Activated CD4-positive, alpha-beta memory T cell treated with anti-CD3 and anti-CD28 coated beads for 36 hours (primary cell): ENCODE data around the gene MAN1A1. TPM values are rescaled to one million over a fixed set of nuclear protein-coding genes. Genes with fewer than 3 reads are reported as not detected.

Source experiments
- CTCF ChIA-PET: fragments of 350-600 bp; sonication (Branson Sonifier 250); formaldehyde crosslinking; loops from one replicate; lab custom pipeline; 2021; ENCODE audit warnings: antibody characterized with exemption, inconsistent platforms; lab: Charles Lee
- POLR2A ChIA-PET: fragments of 350-600 bp; sonication (Branson Sonifier 250); formaldehyde crosslinking; loops from one replicate; lab custom pipeline; 2021; ENCODE audit warnings: antibody characterized with exemption; lab: Charles Lee
- DNase-seq: peaks from one replicate; pipeline ENCODE4 v3.0.0-alpha.2; 2020
- H3K27ac Mint-ChIP-seq: one replicate; pipeline ENCODE4 v1.8.0; 2021; ENCODE audit warnings: mixed read lengths
- H3K27me3 Mint-ChIP-seq: one replicate; pipeline ENCODE4 v1.8.0; 2021; ENCODE audit warnings: mixed read lengths
- H3K36me3 Mint-ChIP-seq: one replicate; pipeline ENCODE4 v1.8.0; 2021; ENCODE audit warnings: mixed read lengths
- H3K4me1 Mint-ChIP-seq: one replicate; pipeline ENCODE4 v1.8.0; 2021; ENCODE audit warnings: low read depth, mixed read lengths
- H3K4me3 Mint-ChIP-seq: one replicate; pipeline ENCODE4 v1.8.0; 2021; ENCODE audit warnings: mild to moderate bottlenecking, mixed read lengths
- H3K9me3 Mint-ChIP-seq: one replicate; pipeline ENCODE4 v1.8.0; 2021; ENCODE audit warnings: mixed read lengths
- intact Hi-C: fragments of 100-400 bp; cut with micrococcal nuclease; formaldehyde crosslinking; loops from one replicate; pipeline ENCODE4 v1.15.1; 2023
- total RNA-seq, 2 experiments: library from RNA; stranded (reverse); gene quantifications; one replicate each; pipeline ENCODE4 v1.2.3, GENCODE V29; 2021

Gene MAN1A1
- total RNA-seq, 2 experiments from 2014 or later = 21.8 to 23.9 TPM

DNA sequence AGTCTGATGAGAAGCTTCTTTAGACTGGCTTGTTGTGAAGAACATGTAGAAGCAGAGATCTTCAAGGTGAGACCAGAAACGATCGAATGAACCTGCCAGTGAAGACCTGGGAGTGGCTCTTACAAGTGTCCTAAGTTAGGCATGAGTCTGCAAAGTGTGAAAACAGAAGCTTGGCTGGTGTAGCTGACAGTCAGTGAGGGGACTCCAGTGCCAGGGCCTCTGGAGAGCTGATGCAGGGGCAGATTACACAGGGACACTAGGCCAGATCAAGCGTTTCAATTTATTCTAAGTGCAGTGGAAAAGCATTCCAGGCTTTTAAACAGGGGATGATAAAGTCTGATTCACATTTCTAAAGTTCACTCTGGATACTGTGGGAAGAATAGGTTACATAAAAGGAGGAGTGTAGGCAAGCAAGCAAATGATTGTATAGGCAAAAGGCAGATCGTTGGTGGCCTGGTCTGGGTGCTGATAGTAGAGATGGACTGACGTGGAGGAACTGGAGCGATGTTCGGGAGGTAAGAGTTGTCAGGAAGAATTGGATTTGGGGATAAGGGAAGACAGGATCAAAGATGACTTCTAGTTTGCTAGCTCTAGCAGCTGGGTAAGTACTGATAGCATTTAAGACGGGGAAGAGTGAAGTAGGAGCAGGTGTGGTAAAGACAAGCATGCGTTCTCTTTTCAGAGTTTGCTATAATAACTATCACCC, 133.5 kb downstream of the MAN1A1 start:
- no peak for DNase-seq
- H3K4me3 Mint-ChIP-seq = no peak overlapping the region
- H3K4me1 Mint-ChIP-seq = no peaks in the 10 kb centered on the region
- ChIA-PET POLR2A (no interaction called here), CTCF (no interaction called here)
- intact Hi-C loops = no loop called here
- H3K9me3 Mint-ChIP-seq = no peaks in the 10 kb centered on the region
- no peaks in the 10 kb centered on the region for H3K27me3 Mint-ChIP-seq
- no peaks in the 10 kb centered on the region for H3K36me3 Mint-ChIP-seq
- no peak overlapping the region for H3K27ac Mint-ChIP-seq

DNA sequence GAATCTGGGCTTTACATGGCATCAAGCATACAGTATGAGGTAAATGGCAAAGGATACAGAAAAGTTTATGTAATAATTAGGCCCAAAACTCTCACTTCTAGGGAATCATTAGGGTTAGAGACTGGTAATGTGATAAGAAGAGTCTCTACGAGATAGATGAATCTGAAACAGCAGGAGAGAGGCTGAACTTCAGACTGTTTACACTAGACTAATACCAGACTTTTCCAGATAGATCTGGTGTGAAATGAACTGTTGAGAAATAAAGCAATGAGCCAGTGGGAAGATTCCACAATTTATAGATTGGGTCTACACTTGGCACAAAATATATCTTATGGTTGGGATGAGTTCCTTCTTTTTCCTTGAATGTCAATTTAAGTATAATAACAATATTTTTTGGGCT, 134.3 kb downstream of the MAN1A1 start:
- no peaks in the 10 kb centered on the region for H3K36me3 Mint-ChIP-seq
- no peaks in the 10 kb centered on the region for H3K27me3 Mint-ChIP-seq
- H3K27ac Mint-ChIP-seq = no peak overlapping the region
- ChIA-PET POLR2A (no interaction called here), CTCF (no interaction called here)
- no peak overlapping the region for H3K4me3 Mint-ChIP-seq
- H3K4me1 Mint-ChIP-seq = no peaks in the 10 kb centered on the region
- DNase-seq = no peak
- intact Hi-C loops = no loop called here
- H3K9me3 Mint-ChIP-seq = no peaks in the 10 kb centered on the region

DNA sequence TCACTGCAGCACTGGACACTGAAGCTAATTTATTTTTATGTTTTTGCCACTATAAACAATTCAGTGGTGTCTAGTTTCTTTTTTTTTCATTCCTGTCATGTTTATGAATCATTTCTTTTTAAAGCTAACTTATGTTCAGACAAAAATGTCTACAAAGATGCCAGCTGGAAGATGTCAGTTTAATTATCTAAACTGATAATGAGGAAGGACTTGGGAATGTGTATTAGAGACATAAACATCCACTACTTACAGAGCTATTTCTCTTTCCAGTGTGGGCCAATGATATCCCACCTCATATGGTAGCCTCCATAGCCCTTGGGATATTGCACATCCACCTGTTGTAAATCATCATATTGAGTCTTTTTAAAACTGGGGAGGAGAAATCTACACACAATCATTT, 139.0 kb downstream of the MAN1A1 start:
- Mint-ChIP-seq H3K27me3 (no peaks in the 10 kb centered on the region), H3K4me3 (no peak overlapping the region), H3K4me1 (peaks cover 3% of the 10 kb centered on the region), H3K9me3 (no peaks in the 10 kb centered on the region), H3K36me3 (peaks cover 3% of the 10 kb centered on the region), H3K27ac (no peak overlapping the region)
- intact Hi-C loops = no loop called here
- no peak for DNase-seq
- POLR2A ChIA-PET = no interaction called here
- CTCF ChIA-PET = interaction anchor here (0.6 to 0.8 kb wide), 2 partner anchors 12 to 17 kb away, joined by 3 read pairs; no protein-coding TSS in a partner anchor

DNA sequence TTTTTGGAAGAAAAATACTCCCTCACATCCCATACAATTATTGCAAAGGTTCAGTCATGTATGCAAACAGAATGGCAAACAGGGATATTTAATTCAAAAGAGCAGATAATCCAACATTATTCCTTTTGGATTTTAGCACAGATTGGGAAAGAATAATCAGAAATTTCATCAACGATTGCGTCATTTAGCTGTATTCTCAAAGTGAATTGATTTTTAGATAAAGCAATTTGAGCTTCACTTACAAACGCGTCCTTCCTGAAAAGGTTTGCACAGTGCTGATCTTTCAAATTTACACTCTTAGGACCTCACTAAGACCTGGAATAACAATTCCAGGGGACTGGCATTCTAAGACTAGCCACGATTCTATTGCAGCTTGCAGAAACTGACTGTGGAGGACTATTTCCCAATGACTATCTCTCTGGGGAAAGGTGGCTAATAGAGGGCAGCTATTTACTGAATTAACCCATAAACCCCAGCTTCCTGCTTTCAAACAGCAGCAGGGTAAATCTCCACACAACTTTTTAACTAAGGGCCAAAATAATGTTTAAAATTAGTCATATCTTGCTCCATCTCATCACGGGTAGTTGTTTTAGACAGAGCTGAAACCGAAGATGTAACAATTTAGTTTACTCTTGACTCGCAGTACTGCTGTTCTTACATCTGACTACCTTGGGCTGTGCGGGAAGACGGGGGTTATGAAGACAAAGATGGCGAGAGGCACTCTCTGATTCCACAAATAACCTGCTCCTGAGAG, 139.9 kb downstream of the MAN1A1 start:
- ChIA-PET CTCF (interaction anchor here (0.6 to 1.4 kb wide), 2 partner anchors 16 to 80 kb away, joined by 3 to 4 read pairs; no protein-coding TSS in a partner anchor), POLR2A (interaction anchor here (0.6 kb wide), 1 partner anchor 10 kb away, joined by 3 read pairs; no protein-coding TSS in a partner anchor)
- H3K27ac Mint-ChIP-seq = no peak overlapping the region
- peaks cover 4% of the 10 kb centered on the region for H3K36me3 Mint-ChIP-seq
- H3K9me3 Mint-ChIP-seq = no peaks in the 10 kb centered on the region
- H3K27me3 Mint-ChIP-seq = no peaks in the 10 kb centered on the region
- no peak for DNase-seq
- H3K4me3 Mint-ChIP-seq = no peak overlapping the region
- peaks cover 3% of the 10 kb centered on the region for H3K4me1 Mint-ChIP-seq
- intact Hi-C loops = no loop called here

DNA sequence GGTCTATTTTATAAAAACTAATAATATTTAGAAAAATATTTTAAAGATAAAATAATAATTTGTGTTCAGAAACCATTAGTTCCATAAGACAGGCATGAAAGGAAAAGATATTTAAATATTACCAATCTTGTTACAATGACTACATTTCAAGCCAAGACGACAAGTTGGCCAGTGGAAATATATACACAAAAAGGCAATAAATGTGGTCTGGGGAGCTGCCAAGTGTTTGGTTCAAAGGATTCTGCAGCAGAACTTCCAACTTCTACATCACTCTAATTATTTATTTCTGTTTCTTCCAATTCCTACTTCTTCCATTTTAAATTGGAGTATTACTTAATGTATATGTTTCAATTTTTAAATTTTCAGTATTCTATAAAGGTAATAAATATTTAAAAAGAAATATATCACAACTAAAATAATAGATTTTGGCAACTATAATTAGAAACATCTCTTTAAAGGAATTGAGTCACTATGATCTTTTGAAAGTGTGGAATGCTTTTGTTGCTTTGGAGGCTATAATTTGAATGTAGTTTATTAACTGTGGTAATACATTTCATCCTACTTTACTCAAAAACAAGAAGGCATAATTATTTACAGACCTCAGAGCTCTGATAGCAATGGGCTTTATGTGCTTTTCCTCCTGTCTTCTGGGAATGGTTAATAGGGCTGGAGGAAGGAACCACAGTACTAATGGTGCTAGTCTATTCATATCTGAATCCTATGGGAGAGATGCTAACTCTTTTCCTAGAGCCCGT, 141.4 kb downstream of the MAN1A1 start:
- POLR2A ChIA-PET = no interaction called here
- CTCF ChIA-PET = interaction anchor here (1.4 kb wide), 1 partner anchor 78 kb away, joined by 4 read pairs; no protein-coding TSS in a partner anchor
- Mint-ChIP-seq H3K9me3 (no peaks in the 10 kb centered on the region), H3K36me3 (peaks cover 10% of the 10 kb centered on the region), H3K27ac (no peak overlapping the region), H3K4me1 (peaks cover 3% of the 10 kb centered on the region), H3K27me3 (no peaks in the 10 kb centered on the region), H3K4me3 (no peak overlapping the region)
- DNase-seq = no peak
- intact Hi-C loops = no loop called here

GRCh38 chr6:119207327-119207726, 142.2 kb downstream of the MAN1A1 start:
- POLR2A ChIA-PET = no interaction called here
- Mint-ChIP-seq H3K4me1 (peaks cover 3% of the 10 kb centered on the region), H3K36me3 (peaks cover 15% of the 10 kb centered on the region), H3K9me3 (no peaks in the 10 kb centered on the region), H3K27ac (no peak overlapping the region), H3K27me3 (no peaks in the 10 kb centered on the region), H3K4me3 (no peak overlapping the region)
- CTCF ChIA-PET = no interaction called here
- DNase-seq = no peak
- intact Hi-C loops = no loop called here

GRCh38 chr6:119205911-119206618, 143.5 kb downstream of the MAN1A1 start:
- DNase-seq = no peak
- H3K4me3 Mint-ChIP-seq = no peak overlapping the region
- H3K27me3 Mint-ChIP-seq = no peaks in the 10 kb centered on the region
- POLR2A ChIA-PET = no interaction called here
- intact Hi-C loops = no loop called here
- CTCF ChIA-PET = interaction anchor here (0.6 kb wide), 1 partner anchor 12 kb away, joined by 3 read pairs; no protein-coding TSS in a partner anchor
- peaks cover 18% of the 10 kb centered on the region for H3K36me3 Mint-ChIP-seq
- no peaks in the 10 kb centered on the region for H3K9me3 Mint-ChIP-seq
- peaks cover 3% of the 10 kb centered on the region for H3K4me1 Mint-ChIP-seq
- H3K27ac Mint-ChIP-seq = no peak overlapping the region

DNA sequence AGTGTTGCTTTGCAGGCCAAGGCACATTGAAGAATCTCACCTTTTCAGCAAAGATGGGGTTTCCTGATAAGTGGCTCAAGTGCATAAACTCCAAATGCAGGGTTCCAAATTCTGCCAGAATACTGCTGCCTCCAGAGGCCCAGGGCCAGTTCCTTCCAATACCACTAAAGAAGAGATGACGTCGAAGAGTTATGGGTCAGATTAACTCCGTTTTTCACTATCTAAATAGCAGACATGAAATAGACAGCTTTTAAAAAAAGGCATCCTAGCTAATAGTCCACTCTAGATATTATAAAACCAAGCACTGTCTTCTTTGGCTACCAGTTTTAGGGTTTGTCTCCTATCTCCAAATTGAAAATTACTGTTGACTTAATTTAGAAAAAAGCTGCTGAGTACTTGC, 144.8 kb downstream of the MAN1A1 start:
- ChIA-PET CTCF (no interaction called here), POLR2A (no interaction called here)
- DNase-seq = no peak
- Mint-ChIP-seq H3K36me3 (peaks cover 24% of the 10 kb centered on the region), H3K4me3 (no peak overlapping the region), H3K9me3 (no peaks in the 10 kb centered on the region), H3K4me1 (peaks cover 3% of the 10 kb centered on the region), H3K27me3 (no peaks in the 10 kb centered on the region), H3K27ac (no peak overlapping the region)
- intact Hi-C loops = no loop called here

DNA sequence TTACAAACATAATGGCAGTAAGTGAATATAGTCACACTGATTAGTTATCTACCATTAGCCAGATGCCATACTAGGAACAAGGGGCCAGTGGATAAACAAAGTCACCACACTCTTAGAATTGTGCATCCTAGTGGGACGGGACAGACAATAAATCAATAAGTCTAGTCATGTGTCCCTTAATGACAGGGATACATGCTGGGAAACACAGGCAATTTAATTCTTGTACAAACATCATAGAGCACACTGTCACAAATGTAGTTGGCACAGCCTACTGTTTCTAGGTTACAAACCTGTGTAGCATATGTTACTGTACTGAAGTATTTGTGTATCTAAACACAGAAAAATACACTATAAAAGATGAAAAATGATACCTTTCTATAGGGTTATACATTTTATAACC, 148.1 kb downstream of the MAN1A1 start:
- ChIA-PET POLR2A (interaction anchor here (0.5 kb wide), 1 partner anchor 10 kb away, joined by 3 read pairs; no protein-coding TSS in a partner anchor), CTCF (no interaction called here)
- no peak for DNase-seq
- intact Hi-C loops = no loop called here
- H3K36me3 Mint-ChIP-seq = peaks cover 31% of the 10 kb centered on the region
- H3K9me3 Mint-ChIP-seq = no peaks in the 10 kb centered on the region
- H3K27ac Mint-ChIP-seq = no peak overlapping the region
- H3K4me1 Mint-ChIP-seq = peaks cover 3% of the 10 kb centered on the region
- H3K4me3 Mint-ChIP-seq = no peak overlapping the region
- no peaks in the 10 kb centered on the region for H3K27me3 Mint-ChIP-seq

GRCh38 chr6:119200512-119201175, 148.9 kb downstream of the MAN1A1 start:
- ChIA-PET CTCF (no interaction called here), POLR2A (interaction anchor here (0.5 kb wide), 1 partner anchor 11 kb away, joined by 3 read pairs; no protein-coding TSS in a partner anchor)
- intact Hi-C loops = no loop called here
- no peaks in the 10 kb centered on the region for H3K27me3 Mint-ChIP-seq
- H3K9me3 Mint-ChIP-seq = no peaks in the 10 kb centered on the region
- H3K4me3 Mint-ChIP-seq = no peak overlapping the region
- H3K36me3 Mint-ChIP-seq = peaks cover 31% of the 10 kb centered on the region
- H3K27ac Mint-ChIP-seq = no peak overlapping the region
- H3K4me1 Mint-ChIP-seq = no peaks in the 10 kb centered on the region
- no peak for DNase-seq

- ChIA-PET CTCF (no interaction called here), POLR2A (no interaction called here)
- intact Hi-C loops = no loop called here
- Mint-ChIP-seq H3K4me1 (no peaks in the 10 kb centered on the region), H3K4me3 (no peak overlapping the region), H3K36me3 (peaks cover 29% of the 10 kb centered on the region), H3K27me3 (no peaks in the 10 kb centered on the region), H3K27ac (no peak overlapping the region), H3K9me3 (no peaks in the 10 kb centered on the region)
- no peak for DNase-seq
Observed at GRCh38 chr6:119197271-119197670, 152.3 kb downstream of the MAN1A1 start.
